WTC11 (cell line): ENCODE measurements around the gene IFNLR1. TPM values are rescaled to one million over a fixed set of nuclear protein-coding genes. Genes with fewer than 3 reads are reported as not detected.

Source experiments
- ATAC-seq: fragments of 200-7000 bp; cut with Tn5 transposase; 2 replicates; pipeline ENCODE4 v1.10.0; 2021; ENCODE audit warnings: mild to moderate bottlenecking, moderate library complexity
- CTCF ChIA-PET: fragments of 300-600 bp; sonication (Branson Sonifier 250); formaldehyde crosslinking; loops from one replicate; lab custom pipeline; 2021; ENCODE audit warnings: antibody characterized with exemption; lab: Charles Lee
- POLR2A ChIA-PET: fragments of 350-600 bp; sonication (Branson Sonifier 250); formaldehyde crosslinking; loops from one replicate; lab custom pipeline; 2021; ENCODE audit warnings: antibody characterized with exemption; lab: Charles Lee
- DNase-seq: peaks from one replicate; pipeline ENCODE4 v3.0.0; 2021; ENCODE audit warnings: low spot score
- H3K27ac Mint-ChIP-seq: 2 replicates; pipeline ENCODE4 v1.8.0; 2021; ENCODE audit warnings: mixed read lengths
- H3K27me3 Mint-ChIP-seq: 2 replicates; pipeline ENCODE4 v1.8.0; 2021; ENCODE audit warnings: low read depth, mild to moderate bottlenecking, moderate library complexity, mixed read lengths
- H3K36me3 Mint-ChIP-seq: 2 replicates; pipeline ENCODE4 v1.8.0; 2021; ENCODE audit warnings: mixed read lengths
- H3K4me1 Mint-ChIP-seq: 2 replicates; pipeline ENCODE4 v1.8.0; 2022; ENCODE audit warnings: mixed read lengths
- H3K4me3 Mint-ChIP-seq: 2 replicates; pipeline ENCODE4 v1.8.0; 2021; ENCODE audit warnings: mild to moderate bottlenecking, moderate library complexity, mixed read lengths
- H3K9me3 Mint-ChIP-seq: 2 replicates; pipeline ENCODE4 v1.8.0; 2021; ENCODE audit warnings: mixed read lengths
- AR ChIP-seq: fragments of 250-450 bp; sonication (Bioruptor Pico); IDR thresholded peaks from 2 replicates; pipeline ENCODE4 v1.9.0; 2021; ENCODE audit warnings: mild to moderate bottlenecking
- FOXP4 ChIP-seq: sonication (generic); formaldehyde crosslinking; IDR thresholded peaks from 2 replicates; pipeline ENCODE4 v1.8.0; 2022; ENCODE audit warnings: mild to moderate bottlenecking, missing genetic modification reagents
- HMGXB4 ChIP-seq: sonication (generic); formaldehyde crosslinking; IDR thresholded peaks from 2 replicates; pipeline ENCODE4 v1.8.1; 2023; ENCODE audit warnings: mild to moderate bottlenecking, moderate library complexity, missing genetic modification reagents
- MAX ChIP-seq: sonication (generic); formaldehyde crosslinking; IDR thresholded peaks from 2 replicates; pipeline ENCODE4 v1.8.0; 2022; ENCODE audit warnings: mild to moderate bottlenecking, missing genetic modification reagents
- MXD4 ChIP-seq: fragments of 250-450 bp; sonication (Bioruptor Pico); IDR thresholded peaks from 2 replicates; pipeline ENCODE4 v1.8.0; 2021; ENCODE audit warnings: mild to moderate bottlenecking, moderate library complexity, borderline replicate concordance
- NFATC4 ChIP-seq: fragments of 250-450 bp; sonication (Bioruptor Pico); IDR thresholded peaks from 2 replicates; pipeline ENCODE4 v1.9.0; 2021; ENCODE audit warnings: mild to moderate bottlenecking
- NFE2L1 ChIP-seq: sonication (generic); formaldehyde crosslinking; IDR thresholded peaks from 2 replicates; pipeline ENCODE4 v1.8.1; 2023; ENCODE audit warnings: missing genetic modification reagents
- RELA ChIP-seq: sonication (generic); formaldehyde crosslinking; IDR thresholded peaks from 2 replicates; pipeline ENCODE4 v1.8.1; 2022; ENCODE audit warnings: missing genetic modification reagents, mild to moderate bottlenecking, borderline replicate concordance
- RORB ChIP-seq: fragments of 250-450 bp; sonication (Bioruptor Pico); IDR thresholded peaks from 2 replicates; pipeline ENCODE4 v1.9.0; 2021; ENCODE audit warnings: mild to moderate bottlenecking
- STAT6 ChIP-seq: sonication (generic); formaldehyde crosslinking; conservative IDR thresholded peaks from 2 replicates; pipeline ENCODE4 v1.8.1; 2023; ENCODE audit warnings: mild to moderate bottlenecking, low read depth, missing genetic modification reagents, moderate library complexity
- ZNF281 ChIP-seq: sonication (generic); formaldehyde crosslinking; IDR thresholded peaks from 2 replicates; pipeline ENCODE4 v1.8.0; 2023; ENCODE audit warnings: mild to moderate bottlenecking, missing genetic modification reagents
- ZNF317 ChIP-seq: sonication (generic); formaldehyde crosslinking; IDR thresholded peaks from 2 replicates; pipeline ENCODE4 v1.8.1; 2023; ENCODE audit warnings: low read depth, mild to moderate bottlenecking, moderate library complexity, missing genetic modification reagents, borderline replicate concordance
- ZNF532 ChIP-seq: fragments of 250-450 bp; sonication (Bioruptor Pico); IDR thresholded peaks from 2 replicates; pipeline ENCODE4 v1.9.0; 2021; ENCODE audit warnings: mild to moderate bottlenecking, borderline replicate concordance
- ZSCAN18 ChIP-seq: fragments of 250-450 bp; sonication (Bioruptor Pico); IDR thresholded peaks from 2 replicates; pipeline ENCODE4 v2.1.2; 2022; ENCODE audit warnings: mild to moderate bottlenecking, moderate library complexity
- total RNA-seq: library from RNA; stranded (reverse); gene quantifications from 3 replicates; pipeline ENCODE4 v1.2.3, GENCODE V29; 2021

IFNLR1 gene
- total RNA-seq, 1 experiment from 2014 or later = 6.6 TPM

GRCh38 chr1:24169286-24169685 is 17.8 kb downstream of the IFNLR1 start (continued):
- TF ChIP-seq HMGXB4 (CRISPR knock-in tag) (no peak), ZNF317 (no peak), RORB (CRISPR knock-in tag) (no peak), AR (CRISPR knock-in tag) (no peak), STAT6 (CRISPR knock-in tag) (no peak)

GRCh38 chr1:24168245-24168644 is 18.8 kb downstream of the IFNLR1 start:
- H3K27ac Mint-ChIP-seq = no peak overlapping the region
- H3K9me3 Mint-ChIP-seq = no peaks in the 10 kb centered on the region
- no peak for ATAC-seq
- H3K36me3 Mint-ChIP-seq = peaks cover 21% of the 10 kb centered on the region
- H3K4me3 Mint-ChIP-seq = no peak overlapping the region
- ChIA-PET CTCF (no interaction called here), POLR2A (no interaction called here)
- no peaks in the 10 kb centered on the region for H3K4me1 Mint-ChIP-seq
- H3K27me3 Mint-ChIP-seq = no peaks in the 10 kb centered on the region
- DNase-seq = no peak
- TF ChIP-seq ZSCAN18 (no peak), NFATC4 (no peak), MAX (no peak), ZNF317 (no peak), ZNF281 (CRISPR knock-in tag) (no peak), ZNF532 (no peak), NFE2L1 (CRISPR knock-in tag) (no peak), FOXP4 (no peak), RELA (CRISPR knock-in tag) (no peak), MXD4 (CRISPR knock-in tag) (no peak)
